ENCODE results near the gene PNMA5. TPM values are rescaled to one million over a fixed set of nuclear protein-coding genes. Genes with fewer than 3 reads are reported as not detected.

The PNMA5 gene
- polyA plus RNA-seq, 1 of the 3 experiments (the other 2 are of a cell fraction): not detected

DNA sequence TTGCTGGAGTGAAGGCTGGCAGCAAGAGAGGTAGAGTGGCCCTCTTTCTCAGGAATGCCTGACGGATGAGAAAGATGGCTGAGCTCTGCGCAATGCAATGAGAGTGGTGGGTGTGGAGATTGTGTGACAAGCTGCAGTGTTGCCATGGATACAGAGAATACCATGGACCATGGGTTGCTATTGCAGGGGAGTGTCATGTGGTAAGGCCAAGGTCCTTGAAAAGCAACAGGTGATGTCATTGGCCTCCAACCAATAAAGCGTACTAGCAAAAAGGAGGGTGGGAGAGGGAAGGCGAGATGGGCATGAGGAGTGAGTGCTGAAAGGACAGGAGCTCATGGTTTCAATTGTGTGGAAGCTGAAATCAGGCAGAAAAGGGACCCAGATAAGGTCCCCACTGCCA is 1.8 kb downstream of the PNMA5 start:
- Histone ChIP-seq H3K4me3 (ENCODE audit: low read depth in 2 of 2, low read length in 1 of 2) (no peak overlapping the region), H3K9ac (no peak overlapping the region), H3K27me3 (ENCODE audit: insufficient read depth) (peaks cover 21% of the 10 kb centered on the region), H3K79me2 (ENCODE audit: insufficient read depth) (no peaks in the 10 kb centered on the region), H3F3A (replicated peaks; ENCODE audit: insufficient read depth) (no peaks in the 10 kb centered on the region), H3K36me3 (replicated peaks in 1 of 2; ENCODE audit: control insufficient read depth in 1 of 2, insufficient read depth in 2 of 2, low read length in 1 of 2) (no peaks in the 10 kb centered on the region), H3K4me1 (ENCODE audit: control insufficient read depth in 1 of 2, insufficient read depth in 2 of 2, low read depth in 1 of 2, low read length in 1 of 2) (no peaks in the 10 kb centered on the region), H4K20me1 (ENCODE audit: insufficient read depth) (no peaks in the 10 kb centered on the region), H3K27ac (ENCODE audit: low read depth in 2 of 2, low read length in 1 of 2) (no peak overlapping the region), H3K9me2 (no peaks in the 10 kb centered on the region), H2AFZ (ENCODE audit: low read depth) (no peak overlapping the region), H3K9me3 (no peaks in the 10 kb centered on the region), H3K4me2 (no peak overlapping the region)
- ChIA-PET POLR2A (no interaction called here), CTCF (no interaction called here)
- 62% methylated on average over 4 of the region's 4 CpGs for WGBS (ENCODE audit: low lambda C conversion rate)
- TF ChIP-seq EP300 (IDR thresholded peaks at IDR 0.05; ENCODE audit: borderline replicate concordance in 1 of 2, low read depth in 1 of 2, low read length in 1 of 2) (no peak), FOXJ3 (CRISPR knock-in tag; IDR thresholded peaks at IDR 0.05) (no peak), FOSL2 (IDR thresholded peaks at IDR 0.05; ENCODE audit: borderline replicate concordance, low read depth) (no peak), TCF12 (IDR thresholded peaks at IDR 0.05) (no peak), REST (IDR thresholded peaks at IDR 0.05; ENCODE audit: low read depth, low read length) (no peak), RCOR1 (IDR thresholded peaks at IDR 0.05; ENCODE audit: low read length) (no peak), NRF1 (IDR thresholded peaks at IDR 0.05; ENCODE audit: low read depth, low read length) (no peak), RFX5 (IDR thresholded peaks at IDR 0.05; ENCODE audit: low read length) (no peak)
- TF ChIP-seq, protein P1, sequence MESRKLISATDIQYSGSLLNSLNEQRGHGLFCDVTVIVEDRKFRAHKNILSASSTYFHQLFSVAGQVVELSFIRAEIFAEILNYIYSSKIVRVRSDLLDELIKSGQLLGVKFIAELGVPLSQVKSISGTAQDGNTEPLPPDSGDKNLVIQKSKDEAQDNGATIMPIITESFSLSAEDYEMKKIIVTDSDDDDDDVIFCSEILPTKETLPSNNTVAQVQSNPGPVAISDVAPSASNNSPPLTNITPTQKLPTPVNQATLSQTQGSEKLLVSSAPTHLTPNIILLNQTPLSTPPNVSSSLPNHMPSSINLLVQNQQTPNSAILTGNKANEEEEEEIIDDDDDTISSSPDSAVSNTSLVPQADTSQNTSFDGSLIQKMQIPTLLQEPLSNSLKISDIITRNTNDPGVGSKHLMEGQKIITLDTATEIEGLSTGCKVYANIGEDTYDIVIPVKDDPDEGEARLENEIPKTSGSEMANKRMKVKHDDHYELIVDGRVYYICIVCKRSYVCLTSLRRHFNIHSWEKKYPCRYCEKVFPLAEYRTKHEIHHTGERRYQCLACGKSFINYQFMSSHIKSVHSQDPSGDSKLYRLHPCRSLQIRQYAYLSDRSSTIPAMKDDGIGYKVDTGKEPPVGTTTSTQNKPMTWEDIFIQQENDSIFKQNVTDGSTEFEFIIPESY (IDR thresholded peaks at IDR 0.05; ENCODE audit: borderline replicate concordance, low read depth): no peak
- DNase-seq: no peak

- TF ChIP-seq MEF2A (IDR thresholded peaks at IDR 0.05; ENCODE audit: borderline replicate concordance, low read depth) (no peak), GABPA (IDR thresholded peaks at IDR 0.05; ENCODE audit: low read depth) (no peak), FOSL2 (IDR thresholded peaks at IDR 0.05; ENCODE audit: borderline replicate concordance, low read depth) (no peak), MXI1 (IDR thresholded peaks at IDR 0.05; ENCODE audit: low read depth, low read length) (no peak), USF2 (IDR thresholded peaks at IDR 0.05; ENCODE audit: borderline replicate concordance, low read depth, low read length) (no peak), NFIC (IDR thresholded peaks at IDR 0.05; ENCODE audit: borderline replicate concordance) (no peak), TEAD4 (IDR thresholded peaks at IDR 0.05; ENCODE audit: borderline replicate concordance, insufficient read depth) (no peak), YY1 (IDR thresholded peaks at IDR 0.05; ENCODE audit: low read depth) (no peak), ELF1 (IDR thresholded peaks at IDR 0.05) (no peak), FOXJ3 (CRISPR knock-in tag; IDR thresholded peaks at IDR 0.05) (no peak), TAF1 (IDR thresholded peaks at IDR 0.05; ENCODE audit: borderline replicate concordance, low read depth, low read length) (no peak), RFX5 (IDR thresholded peaks at IDR 0.05; ENCODE audit: low read length) (no peak), SIN3A (IDR thresholded peaks at IDR 0.05; ENCODE audit: borderline replicate concordance, low read depth, low read length) (no peak), RCOR1 (IDR thresholded peaks at IDR 0.05; ENCODE audit: low read length) (no peak), RXRA (IDR thresholded peaks at IDR 0.05; ENCODE audit: borderline replicate concordance, low read depth) (no peak), POLR2AphosphoS5 (IDR thresholded peaks at IDR 0.05; ENCODE audit: low read depth, low read length) (no peak), TCF12 (IDR thresholded peaks at IDR 0.05) (no peak), FOXM1 (IDR thresholded peaks at IDR 0.05; ENCODE audit: low read depth) (no peak)
- TF ChIP-seq, protein P2, sequence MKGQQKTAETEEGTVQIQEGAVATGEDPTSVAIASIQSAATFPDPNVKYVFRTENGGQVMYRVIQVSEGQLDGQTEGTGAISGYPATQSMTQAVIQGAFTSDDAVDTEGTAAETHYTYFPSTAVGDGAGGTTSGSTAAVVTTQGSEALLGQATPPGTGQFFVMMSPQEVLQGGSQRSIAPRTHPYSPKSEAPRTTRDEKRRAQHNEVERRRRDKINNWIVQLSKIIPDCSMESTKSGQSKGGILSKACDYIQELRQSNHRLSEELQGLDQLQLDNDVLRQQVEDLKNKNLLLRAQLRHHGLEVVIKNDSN (IDR thresholded peaks at IDR 0.05; ENCODE audit: borderline replicate concordance, low read depth): no peak
- CTCF ChIA-PET: interaction anchor here (1.3 kb wide), 1 partner anchor 41 kb away, joined by 4 read pairs; no protein-coding TSS in a partner anchor
Measured at GRCh38 chrX:152991123-152991522, 2.8 kb downstream of the PNMA5 start.

More at GRCh38 chrX:152991123-152991522, 2.8 kb downstream of the PNMA5 start:
- no peaks in the 10 kb centered on the region for H3K9me3 ChIP-seq
- no peaks in the 10 kb centered on the region for H4K20me1 ChIP-seq (ENCODE audit: insufficient read depth)
- H3K4me2 ChIP-seq: no peak overlapping the region
- no peaks in the 10 kb centered on the region for H3K4me1 ChIP-seq (ENCODE audit: control insufficient read depth in 1 of 2, insufficient read depth in 2 of 2, low read depth in 1 of 2, low read length in 1 of 2)
- no peak for DNase-seq
- no peak overlapping the region for H3K4me3 ChIP-seq (ENCODE audit: low read depth in 2 of 2, low read length in 1 of 2)
- no peaks in the 10 kb centered on the region for H3F3A ChIP-seq (replicated peaks; ENCODE audit: insufficient read depth)
- H2AFZ ChIP-seq (ENCODE audit: low read depth): no peak overlapping the region
- H3K9me2 ChIP-seq: no peaks in the 10 kb centered on the region
- peaks cover 21% of the 10 kb centered on the region for H3K27me3 ChIP-seq (ENCODE audit: insufficient read depth)
- no peak overlapping the region for H3K9ac ChIP-seq
- 41% methylated on average over 5 of the region's 5 CpGs for WGBS (ENCODE audit: low lambda C conversion rate)
- H3K79me2 ChIP-seq (ENCODE audit: insufficient read depth): no peaks in the 10 kb centered on the region
- no peak overlapping the region for H3K27ac ChIP-seq (ENCODE audit: low read depth in 2 of 2, low read length in 1 of 2)
- H3K36me3 ChIP-seq (replicated peaks in 1 of 2; ENCODE audit: control insufficient read depth in 1 of 2, insufficient read depth in 2 of 2, low read length in 1 of 2): no peaks in the 10 kb centered on the region
- POLR2A ChIA-PET: no interaction called here
